Progenitor cell of endocrine pancreas (in vitro differentiated cells): ENCODE data around the gene KRTAP10-12. TPM values are rescaled to one million over a fixed set of nuclear protein-coding genes. Genes with fewer than 3 reads are reported as not detected.

Experiments
- DNase-seq: peaks from one replicate; pipeline ENCODE4 v3.0.0; 2021; ENCODE audit warnings: low spot score; ENCODE audit not compliant: unreplicated experiment
- H3K27ac Mint-ChIP-seq: 2 replicates; pipeline ENCODE4 v1.8.0; 2021; ENCODE audit warnings: mild to moderate bottlenecking, moderate library complexity, mixed read lengths
- H3K27me3 Mint-ChIP-seq: 2 replicates; pipeline ENCODE4 v1.8.0; 2021; ENCODE audit warnings: mixed read lengths
- H3K36me3 Mint-ChIP-seq: 2 replicates; pipeline ENCODE4 v1.8.0; 2022; ENCODE audit warnings: mixed read lengths; ENCODE audit not compliant: insufficient read depth
- H3K4me1 Mint-ChIP-seq: 2 replicates; pipeline ENCODE4 v1.8.0; 2021; ENCODE audit warnings: low read depth, mixed read lengths
- H3K4me3 Mint-ChIP-seq: 2 replicates; pipeline ENCODE4 v1.8.0; 2021; ENCODE audit warnings: low read depth, mild to moderate bottlenecking, moderate library complexity, mixed read lengths
- H3K9me3 Mint-ChIP-seq: 2 replicates; pipeline ENCODE4 v1.8.0; 2021; ENCODE audit warnings: low read depth, mixed read lengths
- CTCF ChIP-seq: fragments of 200-600 bp; sonication (generic); IDR thresholded peaks from one replicate; pipeline ENCODE4 v1.5.0; 2021; ENCODE audit warnings: antibody characterized with exemption, mild to moderate bottlenecking; ENCODE audit not compliant: unreplicated experiment
- total RNA-seq: library from RNA; stranded (reverse); gene quantifications from 2 replicates; pipeline ENCODE4 v1.2.1, GENCODE V29; 2021

Gene KRTAP10-12
- total RNA-seq, 1 donor from 2014 or later, result not detected

- Mint-ChIP-seq H3K36me3 (no peaks in the 10 kb centered on the region), H3K4me1 (peaks cover 5% of the 10 kb centered on the region), H3K27ac (no peak overlapping the region), H3K9me3 (peaks cover 3% of the 10 kb centered on the region), H3K4me3 (no peak overlapping the region), H3K27me3 (peaks cover 85% of the 10 kb centered on the region)
- no peak for TF ChIP-seq CTCF
- no peak for DNase-seq
Measured at GRCh38 chr21:44702111-44702972, 5.4 kb downstream of the KRTAP10-12 start.

DNA sequence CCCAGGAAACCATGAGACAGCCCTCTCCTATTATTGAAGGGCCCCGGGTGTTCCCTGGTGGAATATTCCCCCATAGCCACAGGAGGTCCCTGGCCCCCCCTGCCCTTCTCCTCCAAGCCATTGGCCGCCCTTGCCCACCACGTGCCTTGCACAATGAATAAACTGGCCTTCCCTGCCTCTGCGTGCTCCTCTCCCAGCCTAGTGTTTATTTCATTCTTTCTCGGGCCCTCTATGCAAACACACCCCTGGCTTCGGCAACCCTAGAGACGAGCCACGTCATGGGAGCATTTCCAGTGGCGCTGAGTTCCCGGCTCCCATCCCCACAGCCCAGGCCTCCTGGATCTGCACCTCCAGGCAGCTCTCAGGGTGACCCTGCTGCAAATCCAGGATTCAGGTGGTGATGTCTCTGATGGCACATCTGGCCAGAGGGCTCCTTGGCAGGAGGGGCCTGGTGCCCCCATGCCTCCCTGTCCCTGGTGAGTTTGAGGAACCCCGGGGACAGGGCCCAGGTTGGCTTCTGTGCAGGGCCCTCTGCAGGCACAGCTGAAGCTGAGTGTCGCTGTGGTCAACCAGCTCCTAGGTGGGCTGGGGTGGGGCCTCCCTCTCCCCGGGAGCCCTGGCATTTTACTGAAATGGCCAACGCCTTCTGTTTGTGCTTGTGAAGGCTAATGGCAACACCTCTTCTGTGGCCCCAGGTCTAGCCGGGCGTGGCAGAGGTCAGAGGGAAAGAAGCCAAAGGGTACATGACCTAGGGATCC, 6.2 kb downstream of the KRTAP10-12 start:
- Mint-ChIP-seq H3K4me1 (peaks cover 3% of the 10 kb centered on the region), H3K4me3 (no peak overlapping the region), H3K9me3 (peaks cover 3% of the 10 kb centered on the region), H3K36me3 (no peaks in the 10 kb centered on the region), H3K27me3 (peaks cover 85% of the 10 kb centered on the region), H3K27ac (no peak overlapping the region)
- no peak for DNase-seq
- TF ChIP-seq CTCF, result no peak

DNA sequence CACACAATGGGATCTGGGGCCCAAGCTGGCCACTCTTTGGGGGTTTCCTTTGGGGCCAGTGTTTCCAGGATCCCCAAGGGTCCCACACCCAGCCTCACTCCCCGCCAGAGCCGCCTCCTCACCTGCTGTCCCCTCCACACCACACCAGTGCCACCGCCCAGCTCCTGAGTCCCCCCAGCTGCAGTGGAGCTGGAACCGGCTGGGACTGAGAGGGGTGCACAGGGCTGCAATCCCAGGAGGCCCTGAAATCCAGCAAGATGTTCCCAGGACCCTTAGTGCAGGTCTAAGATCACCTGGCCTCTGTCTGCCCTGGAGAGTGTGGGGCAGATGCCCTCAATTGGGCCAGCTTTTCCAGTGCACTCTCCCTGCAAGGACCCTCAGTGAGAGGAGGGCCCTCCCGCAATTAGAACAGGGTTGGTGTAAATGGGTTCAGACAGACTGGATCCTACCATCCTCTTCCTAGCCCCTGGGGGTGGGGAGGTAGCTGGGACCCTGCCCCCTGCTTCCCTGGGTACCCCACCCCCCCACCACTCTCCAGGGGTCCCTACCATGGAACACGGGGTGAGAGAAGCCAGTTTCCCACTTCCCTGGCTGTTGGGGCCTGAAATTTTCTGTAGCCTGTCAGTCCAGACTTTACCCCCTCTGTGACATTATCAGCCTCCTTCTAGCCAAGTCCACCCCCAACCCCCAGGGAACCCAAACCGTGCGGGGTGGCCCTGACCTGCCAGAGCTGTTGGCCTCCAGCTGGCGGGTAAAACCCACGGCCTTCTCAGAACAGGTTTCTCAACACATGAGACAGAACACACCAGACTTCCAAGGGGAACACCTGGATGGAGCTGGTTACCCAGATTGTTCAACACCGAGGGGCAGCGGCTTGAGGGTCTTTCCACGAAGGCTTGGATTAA, 7.0 kb downstream of the KRTAP10-12 start:
- Mint-ChIP-seq H3K27me3 (peaks cover 87% of the 10 kb centered on the region), H3K4me3 (no peak overlapping the region), H3K36me3 (no peaks in the 10 kb centered on the region), H3K27ac (no peak overlapping the region), H3K9me3 (peaks cover 3% of the 10 kb centered on the region), H3K4me1 (peaks cover 3% of the 10 kb centered on the region)
- no peak for TF ChIP-seq CTCF
- no peak for DNase-seq

GRCh38 chr21:44704636-44705001, 7.6 kb downstream of the KRTAP10-12 start:
- no peak for TF ChIP-seq CTCF
- Mint-ChIP-seq H3K4me1 (peaks cover 5% of the 10 kb centered on the region), H3K9me3 (peaks cover 3% of the 10 kb centered on the region), H3K36me3 (no peaks in the 10 kb centered on the region), H3K4me3 (no peak overlapping the region), H3K27me3 (peaks cover 89% of the 10 kb centered on the region), H3K27ac (no peak overlapping the region)
- no peak for DNase-seq
